H1 (cell line): ENCODE results near the gene LAMA3. TPM values are rescaled to one million over a fixed set of nuclear protein-coding genes. Genes with fewer than 3 reads are reported as not detected.

Experiments used
- CTCF ChIA-PET: fragments of 300-600 bp; sonication (Branson Sonifier 250); formaldehyde crosslinking; loops from one replicate; lab custom pipeline; 2021; ENCODE audit not compliant: partially characterized antibody; lab: Charles Lee
- POLR2A ChIA-PET: fragments of 300-600 bp; sonication (Branson Sonifier 250); formaldehyde crosslinking; loops from one replicate; lab custom pipeline; 2021; ENCODE audit warnings: inconsistent platforms; ENCODE audit not compliant: partially characterized antibody; lab: Charles Lee
- DNase-seq, 2 experiments: peaks; one replicate each; pipeline versions ENCODE4 v3.0.0 to v3.0.0-alpha.2; 2010 to 2022; ENCODE audit warnings: low spot score in 2 of 2, low read depth in 1 of 2, mixed read lengths in 1 of 2
- FAIRE-seq: peaks from 2 replicates; lab custom pipeline; 2011; peaks lifted over from hg19 to GRCh38; lab: Jason Lieb, UNC
- H2AFZ ChIP-seq: 2 replicates; pipeline ENCODE4 v1.8.1; 2012; ENCODE audit warnings: low read length, inconsistent platforms
- H2AK5ac ChIP-seq: 2 replicates; pipeline ENCODE4 v1.6.1; 2013; ENCODE audit warnings: low read depth, low read length
- H2BK120ac ChIP-seq: replicated peaks from 2 replicates; pipeline ENCODE3; 2013; ENCODE audit warnings: low read depth, low read length, inconsistent platforms
- H2BK12ac ChIP-seq: 2 replicates; pipeline ENCODE4 v1.6.1; 2013; ENCODE audit warnings: low read depth, low read length
- H2BK15ac ChIP-seq: 2 replicates; pipeline ENCODE4 v1.6.1; 2013; ENCODE audit warnings: low read length
- H2BK20ac ChIP-seq: 2 replicates; pipeline ENCODE4 v1.6.1; 2013; ENCODE audit warnings: low read length
- H2BK5ac ChIP-seq: 2 replicates; pipeline ENCODE4 v1.6.1; 2013; ENCODE audit warnings: low read depth, low read length
- H3K14ac ChIP-seq: 2 replicates; pipeline ENCODE4 v1.6.1; 2013; ENCODE audit warnings: inconsistent platforms; ENCODE audit not compliant: insufficient read length
- H3K18ac ChIP-seq: 2 replicates; pipeline ENCODE4 v1.6.1; 2013; ENCODE audit warnings: low read length; ENCODE audit errors: extremely low read depth
- H3K23ac ChIP-seq: 2 replicates; pipeline ENCODE4 v1.6.1; 2013; ENCODE audit warnings: inconsistent platforms; ENCODE audit not compliant: insufficient read length
- H3K23me2 ChIP-seq: 2 replicates; pipeline ENCODE4 v1.6.1; 2013; ENCODE audit warnings: low read depth, low read length
- H3K27ac ChIP-seq: 2 replicates; pipeline ENCODE4 v1.6.1; 2011; ENCODE audit warnings: low read depth, low read length, inconsistent platforms
- H3K27me3 ChIP-seq, 4 experiments: replicated peaks in 1 of 4; 1 replicate in 1 of 4; 2 replicates in 3 of 4; pipeline versions ENCODE4 v1.6.1 to v1.8.1; 2011 to 2013; ENCODE audit warnings: low read length in 3 of 4, mild to moderate bottlenecking in 3 of 4, inconsistent platforms in 2 of 4, mixed read lengths in 2 of 4, moderate library complexity in 1 of 4; ENCODE audit not compliant: control insufficient read depth in 3 of 4, insufficient read depth in 3 of 4; ENCODE audit errors: extremely low read depth in 1 of 4
- H3K36me3 ChIP-seq, 4 experiments: 2 replicates each; pipeline versions ENCODE4 v1.6.1 to v1.8.1; 2011 to 2013; ENCODE audit warnings: mild to moderate bottlenecking in 4 of 4, low read length in 3 of 4, moderate library complexity in 2 of 4, control low read depth in 1 of 4, inconsistent platforms in 1 of 4; ENCODE audit not compliant: insufficient read depth in 4 of 4, control insufficient read depth in 2 of 4
- H3K4ac ChIP-seq: replicated peaks from 2 replicates; pipeline ENCODE3; 2013; ENCODE audit warnings: low read length, low read depth, mixed read lengths, inconsistent platforms; ENCODE audit not compliant: insufficient read length
- H3K4me1 ChIP-seq, 4 experiments: replicated peaks in 1 of 4; 1 replicate in 1 of 4; 2 replicates in 3 of 4; pipeline versions ENCODE4 v1.6.1 to v1.8.1; 2011 to 2013; ENCODE audit warnings: low read length in 3 of 4, inconsistent platforms in 2 of 4, mixed read lengths in 1 of 4; ENCODE audit not compliant: insufficient read depth in 4 of 4, control insufficient read depth in 3 of 4
- H3K4me2 ChIP-seq, 2 experiments: 2 replicates each; pipeline versions ENCODE4 v1.6.1 to v1.8.1; 2011 to 2013; ENCODE audit warnings: low read depth in 2 of 2, low read length in 2 of 2, control low read depth in 1 of 2, inconsistent platforms in 1 of 2, mild to moderate bottlenecking in 1 of 2; ENCODE audit not compliant: insufficient read depth in 1 of 2
- H3K4me3 ChIP-seq, 4 experiments: fragments of 200-600, 300-600 bp in 1 of 4; sonication (generic), shearing (Covaris generic), sonication (Bioruptor Twin) in 1 of 4; 2 replicates each; pipeline versions ENCODE4 v1.5.1 to v1.8.1; 2011 to 2016; ENCODE audit warnings: low read length in 4 of 4, low read depth in 3 of 4, control low read depth in 2 of 4, inconsistent platforms in 2 of 4, mild to moderate bottlenecking in 2 of 4, mixed read lengths in 1 of 4, moderate library complexity in 1 of 4; ENCODE audit not compliant: insufficient read depth in 2 of 4; ENCODE audit errors: extremely low read depth in 1 of 4
- H3K56ac ChIP-seq: replicated peaks from 2 replicates; pipeline ENCODE3; 2013; ENCODE audit warnings: low read depth, mild to moderate bottlenecking, mixed read lengths, low read length, inconsistent platforms; ENCODE audit not compliant: insufficient read length
- H3K79me1 ChIP-seq: 2 replicates; pipeline ENCODE4 v1.6.1; 2013; ENCODE audit warnings: low read depth, low read length, control low read depth
- H3K79me2 ChIP-seq, 2 experiments: 2 replicates each; pipeline versions ENCODE4 v1.6.1 to v1.8.1; 2012 to 2013; ENCODE audit warnings: low read length in 2 of 2, mild to moderate bottlenecking in 2 of 2, inconsistent platforms in 1 of 2; ENCODE audit not compliant: insufficient read depth in 2 of 2, control insufficient read depth in 1 of 2
- H3K9ac ChIP-seq, 4 experiments: replicated peaks in 1 of 4; 1 replicate in 1 of 4; 2 replicates in 3 of 4; pipeline versions ENCODE4 v1.6.1 to v1.8.1; 2011 to 2013; ENCODE audit warnings: low read depth in 3 of 4, low read length in 3 of 4, control low read depth in 2 of 4, mild to moderate bottlenecking in 2 of 4, moderate library complexity in 2 of 4, inconsistent platforms in 1 of 4; ENCODE audit errors: extremely low read depth in 1 of 4
- H3K9me3 ChIP-seq, 2 experiments: 2 replicates each; pipeline versions ENCODE4 v1.6.1 to v1.8.1; 2012 to 2013; ENCODE audit warnings: mild to moderate bottlenecking in 2 of 2, moderate library complexity in 2 of 2, control low read depth in 1 of 2, inconsistent platforms in 1 of 2, low read depth in 1 of 2, low read length in 1 of 2, mixed read lengths in 1 of 2; ENCODE audit not compliant: insufficient read depth in 2 of 2
- H4K20me1 ChIP-seq, 2 experiments: replicated peaks in 1 of 2; 2 replicates each; pipeline versions ENCODE3 to v1.8.1; 2011 to 2013; ENCODE audit warnings: inconsistent platforms in 2 of 2, low read length in 2 of 2, mild to moderate bottlenecking in 1 of 2; ENCODE audit not compliant: insufficient read depth in 2 of 2, control insufficient read depth in 1 of 2
- H4K5ac ChIP-seq: 2 replicates; pipeline ENCODE4 v1.6.1; 2013; ENCODE audit warnings: low read length, low read depth, mixed read lengths, inconsistent platforms; ENCODE audit not compliant: insufficient read length
- H4K8ac ChIP-seq: 2 replicates; pipeline ENCODE4 v1.8.0; 2013; ENCODE audit warnings: mild to moderate bottlenecking, moderate library complexity, low read length, inconsistent platforms; ENCODE audit not compliant: insufficient read depth; ENCODE audit errors: extremely low read depth
- H4K91ac ChIP-seq: replicated peaks from 2 replicates; pipeline ENCODE3; 2013; ENCODE audit warnings: low read length, mixed read lengths, inconsistent platforms; ENCODE audit not compliant: insufficient read length
- BACH1 ChIP-seq: IDR thresholded peaks from 2 replicates; pipeline ENCODE4 v1.6.1; 2012; ENCODE audit warnings: low read length, improper control_type of control experiment
- BCL11A ChIP-seq, 2 experiments: IDR thresholded peaks; one replicate each; pipeline ENCODE4 v1.6.1; 2011; ENCODE audit warnings: low read depth in 2 of 2, low read length in 2 of 2, mild to moderate bottlenecking in 2 of 2
- E2F6 ChIP-seq: IDR thresholded peaks from 2 replicates; pipeline ENCODE4 v1.6.1; 2012; ENCODE audit warnings: inconsistent platforms
- POLR2A ChIP-seq, 2 experiments: IDR thresholded peaks; 1 replicate in 1 of 2; 2 replicates in 1 of 2; pipeline ENCODE4 v1.6.1; 2011; ENCODE audit warnings: low read depth in 2 of 2, low read length in 2 of 2, mild to moderate bottlenecking in 2 of 2; ENCODE audit errors: control extremely low read depth in 1 of 2
- POU5F1 ChIP-seq: IDR thresholded peaks from 2 replicates; pipeline ENCODE4 v1.6.1; 2011; ENCODE audit warnings: low read depth, mild to moderate bottlenecking, low read length, moderate library complexity
- SUZ12 ChIP-seq: fragments of 200-600 bp; sonication (generic); IDR thresholded peaks from 2 replicates; pipeline ENCODE4 v1.6.1; 2012; ENCODE audit warnings: mild to moderate bottlenecking, inconsistent platforms, low read length, moderate library complexity, mixed read lengths
- WGBS, 2 experiments: shearing (Covaris generic) in 1 of 2; methylation state at CpG; one replicate each; pipeline versions ENCODE4 v1.1.6 to v1.1.7; 2013 to 2015; ENCODE audit warnings: low lambda C conversion rate in 2 of 2, mixed read lengths in 2 of 2, inconsistent platforms in 1 of 2, low coverage in 1 of 2, missing lambda C conversion rate in 1 of 2; ENCODE audit not compliant: insufficient replicate concordance in 2 of 2, insufficient coverage in 1 of 2, insufficient read length in 1 of 2; ENCODE audit errors: extremely low coverage in 1 of 2, missing lambda C conversion rate in 1 of 2; 5-methylcytosine and 5-hydroxymethylcytosine counted together
- polyA plus RNA-seq, 7 experiments: library from polyadenylated mRNA; depleted of rRNA in 3 of 7; stranded (reverse) in 5 of 7; unstranded in 2 of 7; fragments of >200 nt in 5 of 7; fragments of 200-250 nt in 2 of 7; gene quantifications; 1 replicate in 5 of 7; 2 replicates in 1 of 7; 4 replicates in 1 of 7; pipeline versions ENCODE4 v1.2.1 to v1.2.3, GENCODE V29; 2011 to 2013; ENCODE audit warnings: missing spikeins in 2 of 7, mixed read lengths in 2 of 7
- total RNA-seq: library from RNA; stranded (reverse); fragmentation: NEBNext Ultra II Directional; extraction: Animal tissue kit (Norgen Biotek cat#: 25700); gene quantifications from 2 replicates; pipeline ENCODE4 v1.2.1, GENCODE V29; 2021

The LAMA3 gene
- total and polyA plus RNA-seq, 2 of the 8 experiments (the other 6 are each of a cell fraction or from before 2014, with no cell fraction given): 0.76 to 5.0 TPM

GRCh38 chr18:23966909-23967308, 277.7 kb downstream of the LAMA3 start:
- DNase-seq (no peak), FAIRE-seq (no peak)
- Histone ChIP-seq H3K18ac (no peak overlapping the region), H4K5ac (no peak overlapping the region), H2AFZ (no peak overlapping the region), H2BK5ac (no peak overlapping the region), H3K4ac (no peak overlapping the region), H3K36me3 (no peaks in the 10 kb centered on the region), H2BK12ac (no peak overlapping the region), H3K56ac (no peak overlapping the region), H3K27me3 (no peaks in the 10 kb centered on the region), H4K8ac (no peak overlapping the region), H2BK20ac (no peak overlapping the region), H3K79me1 (no peaks in the 10 kb centered on the region), H3K14ac (no peak overlapping the region), H2AK5ac (no peak overlapping the region), H3K27ac (no peak overlapping the region), H4K20me1 (no peaks in the 10 kb centered on the region), H3K9ac (no peak overlapping the region), H3K79me2 (no peaks in the 10 kb centered on the region), H3K23me2 (no peaks in the 10 kb centered on the region), H3K4me2 (no peak overlapping the region), H2BK120ac (no peak overlapping the region), H4K91ac (no peak overlapping the region), H3K4me3 (no peak overlapping the region), H2BK15ac (no peak overlapping the region), H3K9me3 (no peaks in the 10 kb centered on the region), H3K23ac (no peak overlapping the region), H3K4me1 (0 out of 7 replicates have a peak, but pooled peaks cover 0 to 2% (median 0%) of the 10 kb centered on the region in 4 experiments)
- CTCF ChIA-PET: interaction anchor here (2.9 kb wide), 1 partner anchor 15 kb away, joined by 11 read pairs; no protein-coding TSS in a partner anchor
- 87% methylated on average over 8 of the region's 8 CpGs; no CpG with 5 or more reads in 1 of the 2 experiments for WGBS, 2 experiments
- POLR2A ChIA-PET: interaction anchor here (1.5 kb wide), 1 partner anchor 16 kb away, joined by 3 read pairs; no protein-coding TSS in a partner anchor
- TF ChIP-seq E2F6 (no peak), BACH1 (no peak), SUZ12 (no peak), POU5F1 (no peak), BCL11A (IDR thresholded peaks at IDR 0.05; ENCODE audit: low read depth in 2 of 2, low read length in 2 of 2) (no peak), POLR2A (IDR thresholded peaks at IDR 0.05; ENCODE audit: control extremely low read depth in 1 of 2, low read depth in 2 of 2, low read length in 2 of 2) (no peak)
